A204.1 (cell line): ENCODE measurements around the gene STPG4.

Experiments
- FAIRE-seq: peaks from 2 replicates; lab custom pipeline; 2012; peaks lifted over from hg19 to GRCh38; lab: Jason Lieb, UNC

Gene STPG4

GRCh38 chr2:47052847-47053246 lies 102.3 kb downstream of the STPG4 start:
- no peak for FAIRE-seq

GRCh38 chr2:47051562-47051961 lies 103.5 kb downstream of the STPG4 start:
- FAIRE-seq = no peak

GRCh38 chr2:47050762-47051161 lies 104.3 kb downstream of the STPG4 start:
- no peak for FAIRE-seq

- FAIRE-seq = no peak
These were observed 104.9 kb downstream of the STPG4 start for GRCh38 chr2:47050021-47050760.

GRCh38 chr2:47049502-47049901 lies 105.6 kb downstream of the STPG4 start:
- FAIRE-seq = no peak

- FAIRE-seq = no peak
These were observed 106.2 kb downstream of the STPG4 start for GRCh38 chr2:47048801-47049480.

GRCh38 chr2:47046271-47046670 lies 108.8 kb downstream of the STPG4 start:
- no peak for FAIRE-seq

DNA sequence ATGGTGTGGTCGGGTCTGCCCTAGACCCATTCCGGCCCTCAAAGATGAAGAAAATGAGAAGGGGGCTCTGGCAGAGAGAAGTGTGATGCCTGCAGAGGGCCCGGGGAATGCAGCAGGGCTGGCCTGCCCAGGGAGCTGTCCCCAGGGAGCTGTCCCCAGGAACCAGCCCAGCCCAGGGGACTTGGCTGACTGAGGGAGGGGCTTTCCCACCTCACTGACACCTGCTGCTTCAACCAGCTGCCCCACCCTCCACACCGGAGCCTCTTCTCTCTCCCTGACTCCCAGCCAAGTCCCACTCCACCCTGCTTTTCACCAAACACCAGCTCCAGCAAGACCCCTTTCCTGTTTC lies 111.2 kb downstream of the STPG4 start:
- FAIRE-seq = no peak

DNA sequence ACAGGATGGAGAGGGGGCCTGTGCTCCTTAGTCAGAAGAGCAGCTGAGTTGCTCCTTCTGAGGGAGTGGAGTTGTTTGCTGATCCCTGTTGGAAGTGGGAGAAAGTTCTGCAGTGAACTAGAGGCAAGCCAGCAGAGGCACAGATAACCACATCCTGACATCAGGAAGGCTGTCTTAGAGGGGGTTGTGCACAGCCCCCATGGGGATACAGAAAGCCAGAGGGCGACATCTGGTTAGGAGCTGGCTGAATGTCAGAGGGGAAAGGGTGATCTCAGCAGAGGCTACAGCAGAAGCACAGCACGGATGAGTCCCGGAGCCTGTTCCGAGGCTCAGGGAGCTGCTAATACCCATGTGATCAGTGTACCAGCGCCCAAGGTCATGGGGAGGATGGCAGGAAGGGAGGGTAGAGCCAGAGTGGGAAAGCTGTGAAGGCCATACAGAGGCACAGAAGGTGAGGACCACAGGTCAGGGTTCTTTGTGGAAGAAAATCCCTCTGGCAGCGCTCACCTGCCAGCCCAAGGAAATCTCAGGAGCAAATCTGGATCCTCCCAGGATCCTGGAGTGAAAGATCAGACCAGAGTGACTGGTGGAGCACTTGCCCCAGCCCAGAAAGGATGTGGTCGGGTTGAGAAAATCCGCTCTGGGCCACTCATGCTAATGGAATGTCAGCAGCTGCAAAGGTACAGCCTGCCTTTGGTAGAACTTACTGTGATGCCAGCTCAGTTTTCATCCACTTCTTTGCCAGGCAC lies 111.8 kb downstream of the STPG4 start:
- FAIRE-seq = no peak

- FAIRE-seq = no peak
These were observed 113.0 kb downstream of the STPG4 start for GRCh38 chr2:47041891-47042684.

DNA sequence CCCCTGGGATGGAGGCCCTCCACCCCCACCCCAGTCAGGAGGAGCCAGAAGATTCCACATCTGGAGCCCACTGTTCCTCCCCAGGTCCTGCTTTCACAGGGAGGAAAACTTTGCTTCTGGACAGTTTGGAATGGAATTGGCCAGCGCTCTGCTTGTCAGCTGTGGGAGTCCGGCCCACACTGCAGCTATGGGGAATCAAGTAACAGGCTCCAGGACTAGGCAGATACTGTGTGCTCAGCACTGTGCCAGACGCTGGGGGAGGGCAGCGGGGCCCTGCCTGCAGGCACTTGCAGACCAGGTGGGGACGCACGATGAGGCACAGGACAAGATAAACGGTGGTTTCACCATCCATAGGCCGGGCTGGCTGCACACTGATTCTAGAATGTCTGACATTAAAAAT lies 114.0 kb downstream of the STPG4 start:
- no peak for FAIRE-seq

DNA sequence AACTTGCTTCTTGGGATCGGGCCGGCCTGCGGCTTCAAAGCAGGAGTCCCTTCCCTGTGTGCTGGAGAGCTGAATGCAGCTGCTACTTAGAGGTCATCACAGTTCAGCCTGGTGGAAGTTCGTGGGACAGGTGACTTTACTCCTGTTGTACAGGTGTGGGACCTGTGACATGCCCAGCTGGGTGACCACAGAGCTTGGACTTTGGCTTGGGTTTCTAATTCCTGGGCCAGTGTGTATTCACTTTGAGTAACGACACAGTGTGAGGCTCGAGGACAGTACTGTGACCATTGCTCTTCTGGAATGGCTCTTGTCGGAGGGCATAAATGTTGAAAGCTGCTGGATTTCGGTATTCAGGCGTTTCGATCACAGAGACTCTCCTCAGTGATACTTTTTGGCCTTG lies 114.5 kb downstream of the STPG4 start:
- no peak for FAIRE-seq

GRCh38 chr2:47039913-47040562 lies 115.1 kb downstream of the STPG4 start:
- no peak for FAIRE-seq

DNA sequence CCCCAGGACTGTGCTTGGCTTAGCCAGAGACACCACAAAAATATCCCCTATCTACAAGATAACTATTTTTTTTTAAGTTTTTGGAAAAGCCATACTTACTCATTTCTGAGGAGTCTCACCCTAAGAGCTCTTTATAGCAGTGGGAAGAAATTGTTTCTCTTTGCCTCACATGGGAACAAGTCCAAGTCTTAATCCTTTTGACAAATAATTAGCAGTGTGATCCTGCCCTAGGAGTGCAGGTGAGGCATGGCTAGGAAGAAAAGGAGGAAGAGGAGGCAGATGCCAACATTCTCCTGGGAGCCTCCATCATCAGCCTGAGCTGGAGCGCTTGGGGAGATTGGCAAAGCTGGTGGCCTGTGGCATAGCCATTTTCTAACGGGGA lies 115.6 kb downstream of the STPG4 start:
- FAIRE-seq = no peak

DNA sequence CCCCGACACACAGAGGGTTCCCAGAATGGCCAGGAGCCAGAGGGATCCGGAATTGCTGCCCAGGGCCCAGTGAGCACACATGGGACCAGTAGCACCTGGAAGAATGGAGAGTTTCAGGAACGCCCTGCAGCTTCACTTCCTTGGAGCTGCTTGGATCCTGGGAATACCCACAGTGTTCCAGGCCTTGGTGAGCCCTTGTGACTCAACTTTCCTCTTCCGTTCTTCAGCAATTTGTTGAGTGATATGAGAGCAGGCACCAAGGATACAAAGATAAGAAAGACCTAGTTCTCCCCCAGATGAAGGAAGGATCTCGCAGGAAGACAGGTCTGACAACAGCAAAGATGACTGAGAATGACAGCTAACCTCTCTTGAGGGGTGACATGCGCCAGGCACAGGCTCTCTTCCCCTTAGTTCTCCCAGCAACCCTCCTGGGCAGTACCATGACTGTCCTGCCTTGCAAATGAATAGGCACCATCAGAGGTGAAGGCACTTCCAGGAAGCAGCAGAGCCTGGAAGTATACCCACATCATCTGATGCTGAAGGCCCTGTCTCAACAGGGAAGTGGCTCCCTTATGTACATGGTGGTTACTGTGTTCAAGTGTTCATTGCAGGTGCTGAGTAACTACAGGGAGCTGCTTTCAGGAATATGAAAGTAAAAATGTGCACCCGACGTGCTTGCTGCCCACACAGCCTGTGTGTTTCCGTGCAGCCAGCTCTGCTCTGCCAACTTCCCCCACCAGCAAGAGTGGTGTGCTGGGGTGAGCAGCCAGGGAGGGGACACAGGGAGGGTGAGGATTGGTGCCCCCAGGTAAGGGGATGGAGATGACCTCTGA lies 116.2 kb downstream of the STPG4 start:
- FAIRE-seq = no peak

DNA sequence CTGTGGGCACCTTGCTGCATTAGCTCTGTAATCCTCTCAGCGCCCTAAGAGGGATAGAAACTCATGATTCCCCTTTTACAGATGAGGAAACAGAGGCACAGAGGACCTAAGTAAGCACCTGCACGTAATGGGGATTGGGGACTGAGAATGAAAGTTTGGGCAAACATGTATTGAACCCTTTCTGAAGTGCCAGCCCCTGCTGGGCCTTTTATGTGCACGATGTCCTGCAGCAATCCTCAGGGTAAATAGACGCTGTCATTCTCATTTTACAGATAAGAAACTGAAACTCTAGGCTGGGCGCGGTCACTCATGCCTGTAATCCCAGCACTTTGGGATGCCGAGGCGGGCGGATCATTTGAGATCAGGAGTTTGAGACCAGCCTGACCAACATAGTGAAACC lies 117.4 kb downstream of the STPG4 start:
- FAIRE-seq = no peak
